ENCODE results near the gene RNF144B.
"Not testable (repeated sequence)": the region's sequence is repeated elsewhere in the genome, so short reads cannot be mapped to it uniquely, and the experiment has no call there.

The RNF144B gene

GRCh38 chr6:18380158-18380836 lies 6.9 kb upstream of the RNF144B start:
- no peak for DNase-seq

GRCh38 chr6:18380851-18381250 lies 6.3 kb upstream of the RNF144B start:
- DNase-seq: no peak

- DNase-seq: no peak
These were observed 3.7 kb upstream of the RNF144B start for GRCh38 chr6:18383441-18383840.

DNA sequence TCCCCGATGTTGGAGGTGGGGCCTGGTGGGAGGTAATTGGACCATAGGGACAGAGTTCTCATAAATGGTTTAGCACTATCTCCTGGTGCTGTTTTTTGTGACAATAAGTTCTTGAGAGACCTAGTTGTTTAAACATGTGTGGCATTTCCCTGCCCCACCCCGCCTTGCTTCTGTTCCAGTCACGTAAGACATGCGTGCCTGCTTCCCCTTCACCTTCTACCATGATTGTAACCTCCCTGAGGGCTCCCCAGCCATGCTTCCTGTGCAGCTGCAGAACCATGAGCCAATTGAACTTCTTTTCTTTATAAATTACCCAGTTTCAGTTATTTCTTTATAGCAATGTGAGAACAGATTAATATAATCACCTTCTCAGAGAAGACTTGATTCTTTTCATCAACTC lies 2.5 kb upstream of the RNF144B start:
- DNase-seq: no peak

GRCh38 chr6:18386298-18386976 lies 713 bp upstream of the RNF144B start:
- no peak for DNase-seq

DNA sequence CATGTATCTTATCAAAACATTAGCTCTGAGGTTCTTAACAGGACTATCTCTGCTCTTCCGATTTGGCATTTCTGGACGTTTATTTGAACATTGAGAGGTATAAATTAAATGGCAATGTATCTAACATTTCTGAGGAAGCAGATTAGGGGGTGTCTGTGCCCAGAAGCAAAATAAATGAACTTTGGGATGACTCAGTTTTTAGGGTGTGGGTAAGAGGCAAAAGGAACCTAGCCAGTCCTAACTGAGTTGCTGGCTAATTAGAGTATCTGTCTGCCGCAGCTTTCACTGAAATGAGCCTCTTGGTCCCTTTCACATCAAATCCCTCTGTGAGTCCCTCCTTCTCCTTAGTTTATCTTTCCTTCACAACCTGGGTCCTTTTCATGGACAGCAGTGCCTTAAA lies 1.1 kb downstream of the RNF144B start:
- no peak for DNase-seq

DNA sequence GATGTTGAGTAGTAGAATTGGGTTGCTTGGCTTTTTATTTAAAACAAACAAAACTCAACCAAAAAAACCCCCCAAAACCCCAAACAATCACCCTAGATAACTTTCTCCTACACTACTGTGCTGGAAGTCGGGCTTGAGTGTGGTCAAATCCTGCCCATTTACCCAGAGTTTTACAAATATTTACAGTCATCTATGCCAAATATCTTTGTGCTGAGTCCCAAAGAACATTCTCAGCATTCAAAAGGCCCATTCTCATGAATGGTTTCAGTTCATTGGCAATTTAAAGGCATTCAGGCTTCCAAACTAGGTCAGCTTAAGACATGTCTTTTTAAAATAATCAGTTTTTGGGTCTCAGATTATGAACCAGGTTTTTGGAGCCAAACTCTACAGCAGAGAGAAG lies 1.8 kb downstream of the RNF144B start:
- no peak for DNase-seq

DNA sequence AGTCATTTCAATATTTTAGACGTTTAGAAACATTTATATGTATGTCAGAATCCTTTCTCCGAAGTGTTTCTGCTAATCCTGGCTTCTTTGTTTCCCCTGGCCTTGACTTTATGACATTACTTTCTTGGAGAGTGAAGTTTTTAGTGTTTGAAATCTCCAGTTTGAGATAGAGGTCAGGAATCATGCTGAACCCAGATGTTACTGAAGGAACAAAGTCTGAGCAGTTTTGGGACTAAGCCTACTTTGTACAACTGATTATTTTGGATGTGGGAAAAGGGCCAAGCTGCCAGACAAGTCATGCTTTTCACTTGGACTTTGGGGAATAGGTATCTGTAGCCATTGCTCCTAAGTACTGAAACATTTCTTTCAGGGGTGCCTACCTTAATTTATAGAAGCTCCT lies 2.3 kb downstream of the RNF144B start:
- DNase-seq: no peak

- no peak for DNase-seq
These were observed 3.3 kb downstream of the RNF144B start for GRCh38 chr6:18390476-18390875.

- no peak for DNase-seq
These were observed 3.9 kb downstream of the RNF144B start for GRCh38 chr6:18391023-18391422.

DNA sequence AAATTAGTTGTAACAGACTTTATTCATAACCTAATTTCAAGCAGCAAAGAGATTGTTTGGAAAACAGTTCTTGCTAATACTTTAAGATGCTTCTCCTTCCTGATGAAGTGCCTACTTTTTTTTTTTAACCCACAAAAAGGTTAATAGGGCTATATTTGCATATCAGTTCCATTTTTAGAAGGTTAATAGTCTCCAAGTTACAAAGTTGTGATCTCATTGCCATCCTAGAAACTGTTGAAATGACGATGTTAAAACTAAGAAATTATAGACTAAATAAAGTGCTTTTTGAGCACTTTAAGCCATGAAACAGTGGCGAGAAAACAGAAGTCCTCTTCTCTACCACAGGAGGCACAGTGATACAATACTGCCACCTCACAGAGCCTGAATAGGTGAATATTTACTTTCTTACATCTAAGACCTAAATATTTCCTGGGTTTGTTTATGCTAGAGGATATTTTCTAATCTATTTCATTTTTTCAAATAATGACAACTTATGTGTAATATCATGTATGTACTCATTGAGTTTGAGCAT lies 5.3 kb downstream of the RNF144B start:
- DNase-seq: no peak

- DNase-seq: no peak
These were observed 6.5 kb downstream of the RNF144B start for GRCh38 chr6:18393698-18394097.

DNA sequence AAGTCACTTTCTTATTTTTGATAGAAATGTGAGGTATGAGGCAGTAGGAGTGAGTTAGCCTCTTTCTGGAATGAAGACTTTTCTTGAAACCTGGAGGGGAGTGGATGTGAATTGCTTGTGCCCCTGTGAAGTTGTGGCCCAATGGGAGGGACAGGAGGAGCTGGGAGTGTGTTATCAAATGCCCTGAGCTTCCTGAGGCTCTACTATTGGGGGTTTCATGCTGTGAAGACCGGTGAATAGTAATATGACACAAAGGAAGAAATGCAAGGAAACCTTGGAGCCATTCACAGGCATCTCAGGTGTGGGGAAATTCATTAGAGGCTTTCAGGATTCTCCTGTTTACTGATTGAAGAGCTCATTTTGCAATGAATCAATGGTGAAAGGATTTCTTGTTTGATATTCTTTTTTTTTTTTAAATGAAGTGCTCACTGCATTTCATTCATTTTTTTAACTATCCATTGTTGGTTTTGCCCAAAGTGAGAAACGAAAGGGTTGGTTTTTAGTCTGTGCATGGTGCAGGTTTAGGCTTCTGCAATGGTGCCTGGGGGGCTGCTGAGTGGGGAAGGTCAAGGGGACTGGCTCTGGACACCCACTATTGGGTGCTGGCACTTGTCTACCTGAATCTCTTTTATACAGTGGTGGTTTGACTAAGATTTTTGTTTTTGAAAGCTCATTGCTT lies 8.2 kb downstream of the RNF144B start:
- DNase-seq: no peak

DNA sequence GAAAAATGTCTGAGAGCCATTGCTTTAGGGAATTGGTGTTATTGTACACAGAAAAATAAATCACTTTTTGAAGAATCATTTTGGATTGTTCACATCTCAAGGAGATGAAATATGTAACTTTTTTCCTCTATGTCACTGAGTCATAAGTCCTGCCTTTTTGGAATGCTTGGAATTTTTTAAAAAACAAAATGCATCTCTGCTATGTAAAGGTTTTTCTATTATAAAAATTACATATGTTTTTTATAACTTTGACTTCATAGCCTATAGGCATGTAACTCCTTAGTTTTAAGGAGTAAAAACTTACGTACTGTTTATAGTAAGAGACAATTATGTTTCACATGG lies 8.7 kb downstream of the RNF144B start:
- DNase-seq: no peak

DNA sequence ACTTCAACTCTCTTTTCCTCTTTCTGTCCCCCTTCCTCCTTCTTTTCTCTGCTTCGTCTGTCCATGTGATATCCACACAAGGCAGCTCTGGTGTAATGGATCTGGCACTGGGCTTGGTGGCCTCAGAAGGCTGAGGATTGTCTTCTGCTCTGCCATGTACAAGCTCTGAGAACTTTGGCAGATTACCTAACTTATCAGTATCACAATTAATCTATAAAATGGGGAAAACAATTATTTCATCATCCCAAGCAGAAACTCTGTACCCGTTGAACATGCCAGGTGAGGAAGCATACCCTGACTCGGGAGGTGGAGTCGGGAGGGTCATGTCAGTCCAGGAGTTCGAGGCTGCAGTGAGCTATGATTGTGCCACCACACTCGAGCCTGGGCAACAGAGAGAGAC lies 10.6 kb downstream of the RNF144B start:
- no peak for DNase-seq

DNA sequence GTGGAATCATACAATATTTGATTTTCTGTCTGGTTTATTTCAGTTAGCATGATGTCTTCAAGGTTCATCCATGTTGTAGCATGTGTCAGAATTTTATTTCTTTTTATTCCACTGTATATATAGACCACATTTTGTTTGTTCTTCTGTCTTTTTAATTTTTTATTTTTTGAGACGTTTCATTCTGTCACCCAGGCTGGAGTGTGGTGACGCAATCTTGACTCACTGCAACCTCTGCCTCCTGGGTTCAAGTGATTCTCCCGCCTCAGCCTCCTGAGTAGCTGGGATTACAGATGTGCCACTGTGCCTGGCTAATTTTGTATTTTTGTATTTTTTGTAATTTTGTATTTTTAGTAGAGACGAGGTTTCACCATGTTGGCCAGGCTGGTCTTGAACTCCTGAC lies 11.1 kb downstream of the RNF144B start:
- not testable (repeated sequence) for DNase-seq

- DNase-seq: no peak
These were observed 13.8 kb downstream of the RNF144B start for GRCh38 chr6:18400831-18401446.

DNA sequence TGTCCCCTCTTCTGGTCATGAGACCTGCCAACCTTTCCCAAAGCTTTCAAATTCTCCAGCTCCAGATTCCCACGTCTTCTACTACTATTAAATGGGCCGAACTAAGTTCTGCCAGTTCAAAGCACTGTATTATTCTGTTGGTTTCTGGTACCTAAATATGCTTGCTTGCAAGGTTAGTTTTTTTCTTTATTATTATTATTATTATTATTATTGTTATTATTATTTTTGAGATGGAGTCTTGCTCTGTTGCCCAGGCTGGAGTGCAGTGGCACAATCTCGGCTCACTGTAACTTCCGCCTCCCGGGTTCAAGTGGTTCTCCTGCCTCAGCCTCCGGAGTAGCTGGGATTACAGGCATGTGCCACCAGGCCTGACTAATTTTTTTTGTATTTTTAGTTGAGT lies 17.8 kb downstream of the RNF144B start:
- not testable (repeated sequence) for DNase-seq

DNA sequence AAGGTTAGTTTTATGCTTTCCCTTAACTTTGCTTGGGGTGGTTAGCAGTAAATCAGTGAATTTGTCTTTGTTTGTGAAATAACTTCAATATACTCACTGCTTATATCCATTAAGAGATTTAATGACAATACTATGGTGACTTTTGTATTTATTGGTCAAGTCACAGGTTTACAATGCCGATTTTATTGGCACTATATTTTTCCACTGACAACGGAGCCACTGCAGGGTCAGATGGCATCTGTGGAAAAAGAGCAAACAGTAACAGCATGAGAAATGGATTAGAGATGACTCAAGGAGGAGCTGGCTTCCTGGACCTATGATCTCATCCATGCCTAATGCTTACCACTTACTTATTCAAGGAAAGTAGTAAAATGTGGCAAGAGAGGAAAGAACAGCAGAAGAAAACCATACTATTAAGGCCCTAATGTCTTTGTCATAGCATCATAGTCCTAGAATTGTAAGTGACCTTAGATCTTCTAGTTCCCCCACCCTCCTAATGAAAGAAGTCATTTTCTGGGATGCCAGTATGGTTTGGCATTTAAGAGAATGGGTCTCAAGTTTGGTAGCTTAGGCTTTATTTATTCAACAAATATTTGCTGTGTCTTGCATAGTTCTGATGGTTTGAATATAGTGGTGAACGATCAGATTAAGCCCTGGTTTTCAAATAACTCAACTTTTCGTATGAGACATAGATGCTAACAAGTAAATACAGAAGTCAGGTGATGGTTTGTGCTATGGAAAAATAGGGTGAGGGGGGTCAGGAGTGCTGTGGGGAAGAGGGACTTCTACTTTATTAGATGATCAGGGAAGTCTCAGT lies 18.5 kb downstream of the RNF144B start:
- no peak for DNase-seq

GRCh38 chr6:18406955-18407749 lies 20.0 kb downstream of the RNF144B start:
- DNase-seq: no peak

DNA sequence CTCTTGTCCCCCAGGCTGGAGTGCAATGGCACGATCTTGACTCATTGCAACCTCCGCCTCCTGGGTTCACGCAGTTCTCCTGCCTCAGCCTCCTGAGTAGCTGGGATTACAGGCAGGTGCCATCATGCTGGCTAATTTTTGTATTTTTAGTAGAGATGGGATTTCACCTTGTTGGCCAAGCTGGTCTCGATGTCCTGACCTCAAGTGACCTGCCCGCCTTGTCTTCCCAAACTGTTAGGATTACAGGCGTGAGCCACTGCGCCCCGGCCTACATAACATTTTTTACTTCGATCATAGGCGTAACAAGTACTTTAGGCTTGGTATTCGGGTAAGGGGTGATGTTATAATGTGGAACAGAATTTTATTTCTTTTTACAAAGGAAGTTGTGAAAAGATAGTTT lies 22.5 kb downstream of the RNF144B start:
- not testable (repeated sequence) for DNase-seq

- no peak for DNase-seq
These were observed 23.3 kb downstream of the RNF144B start for GRCh38 chr6:18410412-18410811.

Data from T-helper 9 cell (primary cell).